ENCODE measurements around the gene CLSTN1.

- TF ChIP-seq, protein P1, sequence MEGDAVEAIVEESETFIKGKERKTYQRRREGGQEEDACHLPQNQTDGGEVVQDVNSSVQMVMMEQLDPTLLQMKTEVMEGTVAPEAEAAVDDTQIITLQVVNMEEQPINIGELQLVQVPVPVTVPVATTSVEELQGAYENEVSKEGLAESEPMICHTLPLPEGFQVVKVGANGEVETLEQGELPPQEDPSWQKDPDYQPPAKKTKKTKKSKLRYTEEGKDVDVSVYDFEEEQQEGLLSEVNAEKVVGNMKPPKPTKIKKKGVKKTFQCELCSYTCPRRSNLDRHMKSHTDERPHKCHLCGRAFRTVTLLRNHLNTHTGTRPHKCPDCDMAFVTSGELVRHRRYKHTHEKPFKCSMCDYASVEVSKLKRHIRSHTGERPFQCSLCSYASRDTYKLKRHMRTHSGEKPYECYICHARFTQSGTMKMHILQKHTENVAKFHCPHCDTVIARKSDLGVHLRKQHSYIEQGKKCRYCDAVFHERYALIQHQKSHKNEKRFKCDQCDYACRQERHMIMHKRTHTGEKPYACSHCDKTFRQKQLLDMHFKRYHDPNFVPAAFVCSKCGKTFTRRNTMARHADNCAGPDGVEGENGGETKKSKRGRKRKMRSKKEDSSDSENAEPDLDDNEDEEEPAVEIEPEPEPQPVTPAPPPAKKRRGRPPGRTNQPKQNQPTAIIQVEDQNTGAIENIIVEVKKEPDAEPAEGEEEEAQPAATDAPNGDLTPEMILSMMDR (IDR thresholded peaks at IDR 0.05): no peak
- TF ChIP-seq EZH2 (IDR thresholded peaks at IDR 0.05): no peak
Observed at GRCh38 chr1:9872430-9873165, 48.8 kb upstream of the CLSTN1 start.

Measured in neural progenitor cell (in vitro differentiated cells).